HFFc6 (cell line): ENCODE results near the gene ARHGAP15. TPM values are rescaled to one million over a fixed set of nuclear protein-coding genes. Genes with fewer than 3 reads are reported as not detected.

Source experiments
- DNase-seq: peaks from one replicate; pipeline ENCODE4 v3.0.0-alpha.2; 2018
- H3K27ac Mint-ChIP-seq: 2 replicates; pipeline ENCODE4 v1.8.0; 2020; ENCODE audit warnings: mild to moderate bottlenecking, mixed read lengths
- H3K27me3 Mint-ChIP-seq: 2 replicates; pipeline ENCODE4 v1.8.0; 2021; ENCODE audit warnings: mild to moderate bottlenecking, moderate library complexity, mixed read lengths; ENCODE audit not compliant: insufficient read depth
- H3K36me3 Mint-ChIP-seq: 2 replicates; pipeline ENCODE4 v1.8.0; 2021; ENCODE audit warnings: low read depth, mixed read lengths
- H3K4me1 Mint-ChIP-seq: 2 replicates; pipeline ENCODE4 v1.8.0; 2020; ENCODE audit warnings: low read depth, mixed read lengths
- H3K4me3 Mint-ChIP-seq: 2 replicates; pipeline ENCODE4 v1.8.0; 2020; ENCODE audit warnings: mild to moderate bottlenecking, moderate library complexity, mixed read lengths
- H3K9me3 Mint-ChIP-seq: 2 replicates; pipeline ENCODE4 v1.8.0; 2020; ENCODE audit warnings: mild to moderate bottlenecking, mixed read lengths
- CTCF ChIP-seq: fragments of 200-600 bp; sonication (generic); IDR thresholded peaks from 2 replicates; pipeline ENCODE4 v1.5.0; 2021; ENCODE audit warnings: antibody characterized with exemption, mild to moderate bottlenecking
- total RNA-seq, 6 experiments: library from RNA; stranded (reverse); fragmentation: NEBNext Ultra II Directional; extraction: Animal tissue kit (Norgen Biotek cat#: 25700); gene quantifications; 2 replicates in 1 of 6; 3 replicates in 5 of 6; pipeline ENCODE4 v1.2.3, GENCODE V29; 2021

Gene ARHGAP15
- total RNA-seq, 6 experiments from 2014 or later = not detected

DNA sequence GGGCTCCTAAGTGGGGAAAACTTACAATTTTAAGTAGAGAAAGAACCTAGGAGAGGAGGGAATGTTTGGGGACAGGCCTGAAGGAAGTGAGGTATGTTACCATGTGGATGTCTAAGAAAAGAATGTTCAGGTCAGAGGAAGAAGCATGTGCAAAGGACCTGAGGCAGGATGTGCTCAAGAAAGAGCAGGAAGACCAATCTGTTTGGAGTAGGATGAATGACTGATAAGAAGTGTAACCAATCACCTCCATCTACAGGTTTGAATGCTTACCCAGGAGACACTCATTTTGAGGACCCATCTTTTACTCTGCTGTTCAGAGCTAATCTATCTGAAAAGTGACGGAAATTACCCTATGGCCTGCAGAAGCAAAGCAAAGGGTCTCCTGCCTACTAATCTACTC is 342.3 kb downstream of the ARHGAP15 start:
- Mint-ChIP-seq H3K9me3 (no peaks in the 10 kb centered on the region), H3K4me1 (peaks cover 29% of the 10 kb centered on the region), H3K36me3 (no peaks in the 10 kb centered on the region), H3K27ac (no peak overlapping the region), H3K27me3 (no peaks in the 10 kb centered on the region; the same call in 1 of the 2 replicates), H3K4me3 (no peak overlapping the region)
- DNase-seq = no peak
- no peak for TF ChIP-seq CTCF

GRCh38 chr2:143473216-143473615 is 344.0 kb downstream of the ARHGAP15 start:
- no peak for TF ChIP-seq CTCF
- H3K4me3 Mint-ChIP-seq = peak overlapping the region; percentile 62
- H3K27ac Mint-ChIP-seq = peak overlapping the region; percentile 54
- peaks cover 27% of the 10 kb centered on the region for H3K4me1 Mint-ChIP-seq
- H3K36me3 Mint-ChIP-seq = no peaks in the 10 kb centered on the region
- peak; percentile 50 for DNase-seq
- no peaks in the 10 kb centered on the region for H3K9me3 Mint-ChIP-seq
- no peaks in the 10 kb centered on the region; the same call in 1 of the 2 replicates for H3K27me3 Mint-ChIP-seq

GRCh38 chr2:143473820-143474219 is 344.6 kb downstream of the ARHGAP15 start:
- DNase-seq = no peak
- Mint-ChIP-seq H3K9me3 (no peaks in the 10 kb centered on the region), H3K4me3 (peak overlapping the region; percentile 62), H3K4me1 (peaks cover 27% of the 10 kb centered on the region), H3K27ac (peak overlapping the region; percentile 54), H3K36me3 (no peaks in the 10 kb centered on the region), H3K27me3 (no peaks in the 10 kb centered on the region; the same call in 1 of the 2 replicates)
- no peak for TF ChIP-seq CTCF

GRCh38 chr2:143474586-143474985 is 345.4 kb downstream of the ARHGAP15 start:
- H3K4me3 Mint-ChIP-seq = no peak overlapping the region
- DNase-seq = no peak
- no peaks in the 10 kb centered on the region; the same call in 1 of the 2 replicates for H3K27me3 Mint-ChIP-seq
- H3K4me1 Mint-ChIP-seq = peaks cover 27% of the 10 kb centered on the region
- H3K9me3 Mint-ChIP-seq = no peaks in the 10 kb centered on the region
- no peak overlapping the region for H3K27ac Mint-ChIP-seq
- TF ChIP-seq CTCF = no peak
- no peaks in the 10 kb centered on the region for H3K36me3 Mint-ChIP-seq

- H3K4me3 Mint-ChIP-seq = no peak overlapping the region
- H3K9me3 Mint-ChIP-seq = no peaks in the 10 kb centered on the region
- no peaks in the 10 kb centered on the region for H3K36me3 Mint-ChIP-seq
- no peak for TF ChIP-seq CTCF
- peaks cover 27% of the 10 kb centered on the region for H3K4me1 Mint-ChIP-seq
- DNase-seq = no peak
- H3K27ac Mint-ChIP-seq = no peak overlapping the region
- no peaks in the 10 kb centered on the region for H3K27me3 Mint-ChIP-seq
These were observed 346.0 kb downstream of the ARHGAP15 start for GRCh38 chr2:143475041-143475776.
